Activated T-helper 1 cell treated with anti-CD3 and anti-CD28 coated beads, Interleukin-2, amount 50 U/mL, for 16 hours (primary cell): ENCODE data around the gene COPS9.

Experiments
- DNase-seq, 2 donors: peaks; one replicate each; pipeline ENCODE4 v3.0.0-alpha.2; 2020; ENCODE audit warnings: low read depth in 1 of 2, low spot score in 1 of 2

Gene COPS9

DNA sequence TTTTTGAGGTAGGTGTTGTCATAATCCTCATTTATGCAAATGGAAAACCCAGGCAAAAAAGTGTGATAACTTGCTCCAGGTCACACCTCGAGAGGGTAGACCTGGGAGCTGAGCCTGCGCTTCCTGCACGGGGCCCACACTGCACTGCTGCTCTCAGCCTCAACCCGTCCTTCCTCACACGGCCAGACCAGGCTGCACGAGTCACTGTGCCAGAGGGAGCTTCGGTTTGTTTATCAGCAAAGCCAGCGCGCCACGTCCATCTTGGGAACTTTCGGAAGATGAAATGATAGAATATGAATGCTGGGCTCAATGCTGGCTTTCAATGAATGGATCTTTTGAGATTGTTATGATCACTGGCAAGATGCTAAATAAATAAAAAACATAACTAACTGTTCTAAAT lies 14.4 kb downstream of the COPS9 start:
- no peak for DNase-seq

DNA sequence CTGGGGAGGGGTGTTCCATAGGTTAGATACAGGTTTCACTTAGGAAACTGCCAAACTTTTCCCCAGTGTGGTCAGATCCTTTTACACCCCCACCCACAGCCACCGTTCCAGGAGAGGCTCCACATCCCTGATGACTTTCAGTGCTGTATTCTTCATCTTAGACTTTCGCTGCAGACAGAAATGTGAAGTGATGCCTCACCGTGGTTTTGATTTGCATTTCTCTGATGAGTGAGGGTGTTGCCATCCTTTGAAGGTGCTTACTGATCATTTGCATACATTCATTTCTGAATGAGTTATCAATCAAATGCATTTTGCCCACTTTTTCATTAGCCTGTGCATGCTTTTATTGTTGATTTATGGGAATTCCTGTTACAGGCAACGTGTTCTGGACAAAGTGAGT lies 14.9 kb downstream of the COPS9 start:
- DNase-seq: no peak

DNA sequence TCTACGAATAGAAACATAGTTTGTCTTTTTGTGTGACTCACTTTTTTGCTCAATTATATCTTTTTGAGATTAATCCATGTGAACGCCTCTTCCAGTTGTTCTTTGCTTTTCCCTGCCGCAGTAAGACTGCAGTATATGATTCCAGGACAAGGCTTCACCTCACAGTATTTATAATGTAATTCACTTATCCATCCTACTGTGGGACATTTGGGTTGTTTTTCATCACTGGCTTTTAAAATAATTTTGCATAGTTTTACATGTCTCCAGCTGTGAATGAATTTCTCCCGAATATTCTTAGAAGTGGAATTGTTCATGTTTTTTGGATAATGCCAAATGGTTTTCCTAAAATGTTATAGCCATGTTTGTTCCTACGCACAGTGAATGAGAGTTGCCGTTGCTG lies 21.9 kb downstream of the COPS9 start:
- no peak for DNase-seq

- DNase-seq: no peak
These were observed 23.0 kb downstream of the COPS9 start for GRCh38 chr2:240112914-240113690.

DNA sequence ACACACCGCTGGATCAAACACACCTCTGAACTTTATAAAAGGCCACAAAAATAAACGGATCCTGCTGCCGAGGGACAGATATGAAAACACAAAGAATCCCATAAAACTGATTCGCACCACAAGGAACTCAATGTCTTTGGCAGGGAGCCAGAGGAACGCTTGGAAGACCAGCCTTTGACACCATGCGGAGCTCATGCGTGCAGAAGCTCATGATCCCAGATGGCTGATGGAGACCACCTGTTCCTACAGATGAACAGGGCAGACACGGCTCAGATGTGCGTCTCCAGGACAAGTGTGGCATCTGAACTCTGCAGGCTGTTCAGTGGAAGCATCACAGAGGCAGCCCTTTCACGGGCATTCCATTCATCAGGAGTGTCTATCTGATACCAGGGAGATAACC lies 24.9 kb downstream of the COPS9 start:
- no peak for DNase-seq

- no peak for DNase-seq
These were observed 26.7 kb downstream of the COPS9 start for GRCh38 chr2:240109386-240109785.

DNA sequence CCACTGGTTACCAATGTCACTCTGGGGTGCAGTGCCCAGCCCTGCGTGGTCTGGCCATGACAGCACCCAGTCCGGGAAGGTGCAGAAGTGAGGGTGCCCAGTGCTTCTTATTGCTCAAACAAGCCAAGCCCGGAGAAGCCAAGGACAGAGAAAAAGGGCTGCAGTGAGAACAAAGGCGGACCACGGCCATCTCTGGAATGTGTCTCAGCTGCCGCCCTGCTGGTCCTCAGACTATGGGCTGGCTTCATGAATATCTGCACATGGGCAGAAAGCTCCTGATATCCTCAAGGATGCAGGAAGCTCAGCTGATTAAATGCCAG lies 28.7 kb downstream of the COPS9 start:
- no peak for DNase-seq

- DNase-seq: no peak
These were observed 29.2 kb downstream of the COPS9 start for GRCh38 chr2:240106765-240107476.

GRCh38 chr2:240105982-240106381 lies 30.1 kb downstream of the COPS9 start:
- no peak for DNase-seq

- no peak for DNase-seq
These were observed 33.0 kb downstream of the COPS9 start for GRCh38 chr2:240103136-240103535.

GRCh38 chr2:240098349-240098748 lies 37.8 kb downstream of the COPS9 start:
- no peak for DNase-seq

GRCh38 chr2:240095556-240096523 lies 40.3 kb downstream of the COPS9 start:
- DNase-seq: no peak

- DNase-seq: no peak
These were observed 46.8 kb downstream of the COPS9 start for GRCh38 chr2:240089306-240089705.

DNA sequence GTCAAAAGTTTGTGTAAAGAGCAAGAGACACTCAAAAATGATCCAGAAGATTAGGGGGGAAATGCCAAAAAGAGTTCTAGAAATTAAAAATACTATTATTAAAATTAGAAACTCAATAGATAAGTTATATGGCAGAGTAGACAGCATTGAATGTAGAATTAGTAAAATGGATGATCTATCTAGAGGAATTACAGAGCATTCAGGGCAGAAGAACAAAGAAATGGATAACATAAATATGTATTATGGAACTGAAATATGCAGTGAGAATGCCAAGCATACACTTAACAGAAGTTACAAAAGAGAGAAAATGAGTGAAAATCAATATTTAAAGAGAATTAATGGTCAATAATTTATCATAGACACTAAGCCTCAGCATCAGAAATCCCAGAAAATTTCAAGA lies 49.5 kb downstream of the COPS9 start:
- no peak for DNase-seq
